OCI-LY3 (cell line): ENCODE results near the gene SMARCE1.

ENCODE experiments used
- EZH2phosphoT487 ChIP-seq: fragments of 200-600 bp; shearing (Covaris generic); IDR thresholded peaks from 2 replicates; pipeline ENCODE4 v1.6.1; 2018; ENCODE audit warnings: antibody characterized with exemption, mixed run types, low read depth
- TF ChIP-seq, protein P1 (sequence below): fragments of 200-600, 300-600 bp; sonication (generic); IDR thresholded peaks from 2 replicates; pipeline ENCODE4 v1.5.1; 2014; ENCODE audit warnings: antibody characterized with exemption, low read length, low read depth

DNA sequence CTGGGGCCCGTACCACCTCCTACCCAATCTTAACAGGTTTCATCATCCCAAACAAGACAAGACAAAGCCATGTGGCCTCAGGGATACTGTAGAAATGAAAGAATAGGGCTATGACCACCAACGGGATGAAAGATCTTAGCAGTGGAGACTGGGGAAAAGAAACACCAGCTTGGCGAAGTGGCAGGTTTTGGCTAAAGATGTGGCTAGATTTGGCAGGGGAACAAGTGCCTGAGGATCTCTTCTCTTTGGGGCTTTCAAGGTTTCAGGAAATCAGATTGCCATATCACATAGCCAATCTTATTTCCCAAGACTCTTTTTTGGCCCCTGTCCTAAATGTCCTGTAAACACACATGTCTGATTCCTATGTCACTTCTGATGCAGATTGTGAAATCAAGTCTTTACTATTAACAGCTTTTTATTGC is 49.0 kb upstream of the SMARCE1 start:
- TF ChIP-seq, protein P1, sequence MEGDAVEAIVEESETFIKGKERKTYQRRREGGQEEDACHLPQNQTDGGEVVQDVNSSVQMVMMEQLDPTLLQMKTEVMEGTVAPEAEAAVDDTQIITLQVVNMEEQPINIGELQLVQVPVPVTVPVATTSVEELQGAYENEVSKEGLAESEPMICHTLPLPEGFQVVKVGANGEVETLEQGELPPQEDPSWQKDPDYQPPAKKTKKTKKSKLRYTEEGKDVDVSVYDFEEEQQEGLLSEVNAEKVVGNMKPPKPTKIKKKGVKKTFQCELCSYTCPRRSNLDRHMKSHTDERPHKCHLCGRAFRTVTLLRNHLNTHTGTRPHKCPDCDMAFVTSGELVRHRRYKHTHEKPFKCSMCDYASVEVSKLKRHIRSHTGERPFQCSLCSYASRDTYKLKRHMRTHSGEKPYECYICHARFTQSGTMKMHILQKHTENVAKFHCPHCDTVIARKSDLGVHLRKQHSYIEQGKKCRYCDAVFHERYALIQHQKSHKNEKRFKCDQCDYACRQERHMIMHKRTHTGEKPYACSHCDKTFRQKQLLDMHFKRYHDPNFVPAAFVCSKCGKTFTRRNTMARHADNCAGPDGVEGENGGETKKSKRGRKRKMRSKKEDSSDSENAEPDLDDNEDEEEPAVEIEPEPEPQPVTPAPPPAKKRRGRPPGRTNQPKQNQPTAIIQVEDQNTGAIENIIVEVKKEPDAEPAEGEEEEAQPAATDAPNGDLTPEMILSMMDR, result no peak
- no peak for TF ChIP-seq EZH2phosphoT487
